Forelimb muscle (tissue), 1 donor: ENCODE data around the gene KIF6. TPM values are rescaled to one million over a fixed set of nuclear protein-coding genes. Genes with fewer than 3 reads are reported as not detected.
A peak's percentile ranks its signal among the peaks of the same experiment; 100 is the strongest.

ENCODE experiments used
- DNase-seq: peaks from one replicate; pipeline ENCODE4 v3.0.0-alpha.2; 2013; ENCODE audit warnings: low read depth
- polyA plus RNA-seq: library from polyadenylated mRNA; unstranded; fragments of 120-200 nt; gene quantifications from one replicate; pipeline ENCODE4 v1.2.1, GENCODE V29; 2013; ENCODE audit not compliant: insufficient read length

Gene KIF6
- polyA plus RNA-seq, 1 donor = 1.8 TPM

GRCh38 chr6:39387785-39388184 lies 337.4 kb downstream of the KIF6 start:
- DNase-seq = no peak

- no peak for DNase-seq
Observed at GRCh38 chr6:39386487-39386886, 338.7 kb downstream of the KIF6 start.

GRCh38 chr6:39381550-39382140 lies 343.6 kb downstream of the KIF6 start:
- no peak for DNase-seq

GRCh38 chr6:39380837-39381549 lies 344.2 kb downstream of the KIF6 start:
- no peak for DNase-seq

- no peak for DNase-seq
Observed at GRCh38 chr6:39378960-39379425, 346.2 kb downstream of the KIF6 start.

- no peak for DNase-seq
Observed at GRCh38 chr6:39378175-39378959, 346.8 kb downstream of the KIF6 start.

GRCh38 chr6:39377539-39377950 lies 347.7 kb downstream of the KIF6 start:
- DNase-seq = peak; percentile 54

- DNase-seq = no peak
Observed at GRCh38 chr6:39375405-39375804, 349.8 kb downstream of the KIF6 start.

- DNase-seq = no peak
Observed at GRCh38 chr6:39370390-39370789, 354.8 kb downstream of the KIF6 start.

- no peak for DNase-seq
Observed at GRCh38 chr6:39369987-39370386, 355.2 kb downstream of the KIF6 start.

- DNase-seq = no peak
Observed at GRCh38 chr6:39367700-39368099, 357.5 kb downstream of the KIF6 start.

GRCh38 chr6:39366931-39367618 lies 358.1 kb downstream of the KIF6 start:
- no peak for DNase-seq

GRCh38 chr6:39365281-39366074 lies 359.7 kb downstream of the KIF6 start:
- no peak for DNase-seq

- DNase-seq = no peak
Observed at GRCh38 chr6:39363280-39363679, 361.9 kb downstream of the KIF6 start.

GRCh38 chr6:39362487-39362865 lies 362.7 kb downstream of the KIF6 start:
- DNase-seq = no peak

- DNase-seq = no peak
Observed at GRCh38 chr6:39361657-39362486, 363.3 kb downstream of the KIF6 start.

GRCh38 chr6:39360378-39360777 lies 364.8 kb downstream of the KIF6 start:
- no peak for DNase-seq

- peak; percentile 65 for DNase-seq
Observed at GRCh38 chr6:39357998-39358686, 367.1 kb downstream of the KIF6 start.

GRCh38 chr6:39353698-39354315 lies 371.4 kb downstream of the KIF6 start:
- DNase-seq = no peak
